ENCODE measurements around the gene SLF2.

GRCh38 chr10:100970076-100970913, 57.5 kb downstream of the SLF2 start:
- TF ChIP-seq POLR2A (IDR thresholded peaks at IDR 0.05) (no peak), EP300 (IDR thresholded peaks at IDR 0.05) (no peak)
- TF ChIP-seq, protein P1, sequence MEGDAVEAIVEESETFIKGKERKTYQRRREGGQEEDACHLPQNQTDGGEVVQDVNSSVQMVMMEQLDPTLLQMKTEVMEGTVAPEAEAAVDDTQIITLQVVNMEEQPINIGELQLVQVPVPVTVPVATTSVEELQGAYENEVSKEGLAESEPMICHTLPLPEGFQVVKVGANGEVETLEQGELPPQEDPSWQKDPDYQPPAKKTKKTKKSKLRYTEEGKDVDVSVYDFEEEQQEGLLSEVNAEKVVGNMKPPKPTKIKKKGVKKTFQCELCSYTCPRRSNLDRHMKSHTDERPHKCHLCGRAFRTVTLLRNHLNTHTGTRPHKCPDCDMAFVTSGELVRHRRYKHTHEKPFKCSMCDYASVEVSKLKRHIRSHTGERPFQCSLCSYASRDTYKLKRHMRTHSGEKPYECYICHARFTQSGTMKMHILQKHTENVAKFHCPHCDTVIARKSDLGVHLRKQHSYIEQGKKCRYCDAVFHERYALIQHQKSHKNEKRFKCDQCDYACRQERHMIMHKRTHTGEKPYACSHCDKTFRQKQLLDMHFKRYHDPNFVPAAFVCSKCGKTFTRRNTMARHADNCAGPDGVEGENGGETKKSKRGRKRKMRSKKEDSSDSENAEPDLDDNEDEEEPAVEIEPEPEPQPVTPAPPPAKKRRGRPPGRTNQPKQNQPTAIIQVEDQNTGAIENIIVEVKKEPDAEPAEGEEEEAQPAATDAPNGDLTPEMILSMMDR (IDR thresholded peaks at IDR 0.05): no peak
